ENCODE data around the gene ARHGEF40.

The ARHGEF40 gene

DNA sequence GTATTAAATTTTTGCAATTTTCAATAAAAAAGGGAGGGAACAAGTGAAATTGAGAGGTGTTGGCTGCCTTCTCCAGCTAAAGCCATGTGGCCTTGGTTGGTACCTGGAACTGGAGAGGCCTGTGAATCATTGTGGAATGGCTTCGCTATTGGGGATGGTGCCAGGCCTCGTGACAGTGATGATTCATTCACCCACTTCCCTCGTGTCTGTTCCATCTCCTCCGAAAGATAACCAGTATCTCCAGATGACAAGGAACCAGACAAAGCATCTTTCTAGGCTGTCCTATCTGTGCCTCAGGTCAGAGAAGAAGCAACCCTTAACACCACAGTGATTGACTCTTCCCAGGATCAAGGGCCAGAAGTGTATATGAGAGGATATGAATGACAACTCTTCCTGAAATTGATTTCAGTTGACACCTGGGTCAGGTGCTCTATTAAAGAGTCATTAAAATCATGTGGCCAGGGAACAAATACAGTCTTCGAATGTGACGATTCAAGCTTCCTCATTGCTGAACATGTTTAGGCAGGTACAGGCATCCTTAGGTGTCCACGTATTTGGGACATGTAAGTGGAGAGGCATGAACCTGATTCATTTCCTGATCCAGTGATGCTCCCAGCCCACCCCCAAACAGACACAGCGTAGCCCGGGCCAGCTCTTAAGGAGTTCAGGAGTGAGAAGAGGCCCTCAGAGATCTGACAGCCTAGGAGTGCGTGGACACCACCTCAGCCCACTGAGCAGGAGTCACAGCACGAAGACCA is 28.2 kb upstream of the ARHGEF40 start, which contains the start of gene RNASE7:
Gene RNASE7, plus strand, starts transcription at position 687 of the 758 bp plus-strand sequence. CDS start 631 bp downstream, outside the sequence.
- DNase-seq (ENCODE audit: extremely low spot score), result no peak
- ChIA-PET POLR2A (interaction anchor here (1.4 kb wide), 1 partner anchor 27 kb away, joined by 3 read pairs; no protein-coding TSS in a partner anchor), CTCF (interaction anchor here (3.5 kb wide), 1 partner anchor 26 kb away, joined by 98 read pairs; no protein-coding TSS in a partner anchor)
- TF ChIP-seq FOXK2 (IDR thresholded peaks at IDR 0.05) (no peak), ELF4 (IDR thresholded peaks at IDR 0.05) (no peak), TARDBP (IDR thresholded peaks at IDR 0.05) (no peak)

DNA sequence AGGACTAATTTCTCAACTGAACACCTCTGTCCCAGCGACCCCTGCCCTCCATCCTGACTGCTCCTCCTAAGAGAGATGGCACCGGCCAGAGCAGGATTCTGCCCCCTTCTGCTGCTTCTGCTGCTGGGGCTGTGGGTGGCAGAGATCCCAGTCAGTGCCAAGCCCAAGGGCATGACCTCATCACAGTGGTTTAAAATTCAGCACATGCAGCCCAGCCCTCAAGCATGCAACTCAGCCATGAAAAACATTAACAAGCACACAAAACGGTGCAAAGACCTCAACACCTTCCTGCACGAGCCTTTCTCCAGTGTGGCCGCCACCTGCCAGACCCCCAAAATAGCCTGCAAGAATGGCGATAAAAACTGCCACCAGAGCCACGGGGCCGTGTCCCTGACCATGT is 27.2 kb upstream of the ARHGEF40 start:
- CTCF ChIA-PET, result interaction anchor here (0.7 to 1.8 kb wide), 3 partner anchors 24 to 44 kb away, joined by 3 to 17 read pairs (median 3); no protein-coding TSS in a partner anchor
- POLR2A ChIA-PET, result interaction anchor here (1.4 kb wide), 1 partner anchor 62 kb away, joined by 3 read pairs; no protein-coding TSS in a partner anchor
- no peak for TF ChIP-seq FOXK2 (IDR thresholded peaks at IDR 0.05)
- no peak for TF ChIP-seq FOXM1 (IDR thresholded peaks at IDR 0.05; ENCODE audit: borderline replicate concordance)
- no peak for TF ChIP-seq ZNF384 (IDR thresholded peaks at IDR 0.05)
- TF ChIP-seq SUZ12 (IDR thresholded peaks at IDR 0.05), result no peak
- no peak for TF ChIP-seq L3MBTL2 (conservative IDR thresholded peaks at IDR 0.05)
- TF ChIP-seq, protein P1, sequence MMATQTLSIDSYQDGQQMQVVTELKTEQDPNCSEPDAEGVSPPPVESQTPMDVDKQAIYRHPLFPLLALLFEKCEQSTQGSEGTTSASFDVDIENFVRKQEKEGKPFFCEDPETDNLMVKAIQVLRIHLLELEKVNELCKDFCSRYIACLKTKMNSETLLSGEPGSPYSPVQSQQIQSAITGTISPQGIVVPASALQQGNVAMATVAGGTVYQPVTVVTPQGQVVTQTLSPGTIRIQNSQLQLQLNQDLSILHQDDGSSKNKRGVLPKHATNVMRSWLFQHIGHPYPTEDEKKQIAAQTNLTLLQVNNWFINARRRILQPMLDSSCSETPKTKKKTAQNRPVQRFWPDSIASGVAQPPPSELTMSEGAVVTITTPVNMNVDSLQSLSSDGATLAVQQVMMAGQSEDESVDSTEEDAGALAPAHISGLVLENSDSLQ (IDR thresholded peaks at IDR 0.05), result no peak
- TF ChIP-seq LEF1 (IDR thresholded peaks at IDR 0.05; ENCODE audit: borderline replicate concordance), result no peak
- TF ChIP-seq CTBP1 (IDR thresholded peaks at IDR 0.05; ENCODE audit: borderline replicate concordance), result no peak
- no peak for TF ChIP-seq ELF4 (IDR thresholded peaks at IDR 0.05)
- no peak for TF ChIP-seq TARDBP (IDR thresholded peaks at IDR 0.05)
- TF ChIP-seq NFRKB (IDR thresholded peaks at IDR 0.05), result no peak
- no peak for TF ChIP-seq ARNT (IDR thresholded peaks at IDR 0.05)
- no peak for TF ChIP-seq FOXA1 (IDR thresholded peaks at IDR 0.05)
- no peak for TF ChIP-seq BHLHE40 (IDR thresholded peaks at IDR 0.05; ENCODE audit: borderline replicate concordance)
- no peak for TF ChIP-seq HDGF (IDR thresholded peaks at IDR 0.05; ENCODE audit: borderline replicate concordance)
- no peak for TF ChIP-seq SP1 (IDR thresholded peaks at IDR 0.05)
- no peak for DNase-seq (ENCODE audit: extremely low spot score)

DNA sequence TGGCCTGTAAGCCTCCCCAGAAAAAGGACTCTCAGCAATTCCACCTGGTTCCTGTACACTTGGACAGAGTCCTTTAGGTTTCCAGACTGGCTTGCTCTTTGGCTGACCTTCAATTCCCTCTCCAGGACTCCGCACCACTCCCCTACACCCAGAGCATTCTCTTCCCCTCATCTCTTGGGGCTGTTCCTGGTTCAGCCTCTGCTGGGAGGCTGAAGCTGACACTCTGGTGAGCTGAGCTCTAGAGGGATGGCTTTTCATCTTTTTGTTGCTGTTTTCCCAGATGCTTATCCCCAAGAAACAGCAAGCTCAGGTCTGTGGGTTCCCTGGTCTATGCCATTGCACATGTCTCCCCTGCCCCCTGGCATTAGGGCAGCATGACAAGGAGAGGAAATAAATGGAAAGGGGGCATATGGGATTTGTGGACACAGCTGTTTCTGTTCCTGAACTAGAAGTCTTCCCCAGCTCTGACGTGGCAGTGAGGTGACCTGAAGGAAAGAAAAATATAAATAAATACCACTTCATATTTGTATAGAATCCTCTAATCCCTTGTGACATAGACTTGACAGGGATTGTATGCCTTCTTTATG is 26.6 kb upstream of the ARHGEF40 start:
- DNase-seq (ENCODE audit: extremely low spot score), result no peak
- POLR2A ChIA-PET, result interaction anchor here (0.9 to 1.4 kb wide), 2 partner anchors 28 to 61 kb away, joined by 3 read pairs; no protein-coding TSS in a partner anchor
- CTCF ChIA-PET, result interaction anchor here (0.6 to 1.8 kb wide), 6 partner anchors 15 to 43 kb away, joined by 3 to 17 read pairs (median 3); no protein-coding TSS in a partner anchor
- TF ChIP-seq SP1 (IDR thresholded peaks at IDR 0.05) (no peak), FOXA1 (IDR thresholded peaks at IDR 0.05) (no peak), SUZ12 (IDR thresholded peaks at IDR 0.05) (no peak), L3MBTL2 (conservative IDR thresholded peaks at IDR 0.05) (no peak), BHLHE40 (IDR thresholded peaks at IDR 0.05; ENCODE audit: borderline replicate concordance) (no peak), NFRKB (IDR thresholded peaks at IDR 0.05) (no peak), ELF4 (IDR thresholded peaks at IDR 0.05) (no peak), FOXM1 (IDR thresholded peaks at IDR 0.05; ENCODE audit: borderline replicate concordance) (no peak)

DNA sequence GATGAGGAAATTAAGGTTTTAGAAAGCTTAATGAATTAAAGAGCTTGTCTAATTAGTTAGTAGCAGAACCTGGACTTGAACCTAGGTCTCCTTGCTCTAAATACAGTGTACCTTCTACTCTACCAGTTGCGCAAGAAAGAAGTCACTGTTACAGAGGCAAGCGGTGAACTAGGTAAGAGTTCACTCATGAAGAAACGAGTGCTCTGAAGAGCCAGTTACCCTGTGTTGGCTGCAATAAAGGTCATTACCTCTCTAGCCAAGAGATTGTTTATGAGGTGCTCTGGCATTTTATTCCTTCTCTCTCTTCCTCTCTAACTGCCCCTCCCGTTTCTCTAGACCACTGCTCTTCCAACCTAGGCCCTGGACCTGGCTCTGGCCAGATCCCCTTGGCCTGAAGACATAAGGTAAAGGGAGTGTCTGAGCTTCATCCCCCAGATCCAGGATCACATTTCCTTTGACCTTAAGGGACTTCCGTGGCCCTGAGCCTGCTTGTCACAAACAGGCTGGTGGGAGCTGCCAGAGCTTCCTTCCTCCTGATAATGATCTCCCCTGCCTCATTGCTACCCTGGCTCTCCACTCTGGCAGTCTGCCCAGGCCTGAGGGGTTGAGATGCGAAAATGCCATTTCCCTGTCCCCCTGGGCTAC is 26.0 kb upstream of the ARHGEF40 start:
- ChIA-PET CTCF (interaction anchor here (0.6 to 1.8 kb wide), 6 partner anchors 14 to 60 kb away, joined by 3 to 17 read pairs (median 4); no protein-coding TSS in a partner anchor), POLR2A (interaction anchor here (0.9 to 1.4 kb wide), 2 partner anchors 28 to 61 kb away, joined by 3 read pairs; no protein-coding TSS in a partner anchor)
- no peak for TF ChIP-seq ELF4 (IDR thresholded peaks at IDR 0.05)
- no peak for TF ChIP-seq ZNF384 (IDR thresholded peaks at IDR 0.05)
- TF ChIP-seq ARNT (IDR thresholded peaks at IDR 0.05), result no peak
- TF ChIP-seq SUZ12 (IDR thresholded peaks at IDR 0.05), result no peak
- no peak for TF ChIP-seq FOXK2 (IDR thresholded peaks at IDR 0.05)
- no peak for TF ChIP-seq L3MBTL2 (conservative IDR thresholded peaks at IDR 0.05)
- no peak for TF ChIP-seq NFRKB (IDR thresholded peaks at IDR 0.05)
- TF ChIP-seq, protein P1 (IDR thresholded peaks at IDR 0.05), result no peak
- TF ChIP-seq FOXA1 (IDR thresholded peaks at IDR 0.05), result no peak
- TF ChIP-seq BHLHE40 (IDR thresholded peaks at IDR 0.05; ENCODE audit: borderline replicate concordance), result no peak
- no peak for DNase-seq (ENCODE audit: extremely low spot score)

DNA sequence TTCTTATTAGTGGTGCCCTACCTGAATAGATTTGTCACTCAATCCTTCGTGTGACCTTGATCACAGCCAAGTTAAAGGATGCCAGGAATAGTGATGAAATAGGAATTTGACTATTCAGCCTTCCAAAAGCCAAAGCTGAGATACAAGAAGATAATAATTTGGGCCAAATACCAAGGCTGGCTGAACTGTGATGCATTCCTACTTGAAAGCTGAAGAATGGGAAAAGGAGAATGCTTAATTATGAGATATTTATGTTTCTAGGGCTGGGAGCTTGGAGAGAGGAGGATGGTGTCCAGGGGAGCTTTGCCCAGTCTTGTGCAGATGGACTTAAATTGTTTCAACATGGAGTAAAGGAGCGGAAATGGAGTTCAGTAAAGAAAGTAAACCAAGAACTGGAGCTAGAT is 22.7 kb upstream of the ARHGEF40 start:
- DNase-seq (ENCODE audit: extremely low spot score), result no peak
- TF ChIP-seq, protein P1 (IDR thresholded peaks at IDR 0.05), result no peak
- TF ChIP-seq FOXM1 (IDR thresholded peaks at IDR 0.05; ENCODE audit: borderline replicate concordance), result no peak
- TF ChIP-seq FOXA1 (IDR thresholded peaks at IDR 0.05), result no peak
- TF ChIP-seq ZNF384 (IDR thresholded peaks at IDR 0.05), result no peak
- TF ChIP-seq CTBP1 (IDR thresholded peaks at IDR 0.05; ENCODE audit: borderline replicate concordance), result no peak
- TF ChIP-seq ELF4 (IDR thresholded peaks at IDR 0.05), result no peak
- no peak for TF ChIP-seq TARDBP (IDR thresholded peaks at IDR 0.05)
- TF ChIP-seq L3MBTL2 (conservative IDR thresholded peaks at IDR 0.05), result no peak
- TF ChIP-seq FOXK2 (IDR thresholded peaks at IDR 0.05), result no peak
- no peak for TF ChIP-seq BHLHE40 (IDR thresholded peaks at IDR 0.05; ENCODE audit: borderline replicate concordance)
- TF ChIP-seq LEF1 (IDR thresholded peaks at IDR 0.05; ENCODE audit: borderline replicate concordance), result no peak
- TF ChIP-seq SUZ12 (IDR thresholded peaks at IDR 0.05), result no peak
- no peak for TF ChIP-seq SP1 (IDR thresholded peaks at IDR 0.05)
- ChIA-PET POLR2A (interaction anchor here (0.6 kb wide), 1 partner anchor 11 kb away, joined by 3 read pairs; no protein-coding TSS in a partner anchor), CTCF (interaction anchor here (1.1 to 3.0 kb wide), 3 partner anchors 23 to 77 kb away, joined by 3 to 14 read pairs (median 3); partner anchors contain the start of gene ARHGEF40)
